Measurements from ENCODE around the gene NBPF9.
"Not testable (repeated sequence)": the region's sequence is repeated elsewhere in the genome, so short reads cannot be mapped to it uniquely, and the experiment has no call there.

GRCh38 chr1:149016626-149017025 is 86.7 kb downstream of the NBPF9 start:
- not testable (repeated sequence) for TF ChIP-seq CTCF (conservative IDR thresholded peaks at IDR 0.05); EZH2 (IDR thresholded peaks at IDR 0.05; ENCODE audit: low read depth)
